PC-3 (cell line): ENCODE results near the gene TNFRSF19.

Source experiments
- EZH2 ChIP-seq: fragments of 300-600 bp; sonication (generic); IDR thresholded peaks from one replicate; pipeline ENCODE4 v1.6.1; 2017; ENCODE audit warnings: antibody characterized with exemption, mild to moderate bottlenecking, low read length; ENCODE audit not compliant: unreplicated experiment
- EZH2phosphoT487 ChIP-seq: fragments of 300-600 bp; sonication (generic); IDR thresholded peaks from 2 replicates; pipeline ENCODE4 v1.6.1; 2018; ENCODE audit warnings: mild to moderate bottlenecking, antibody characterized with exemption, low read length, borderline replicate concordance
- TF ChIP-seq, protein P1 (sequence below): fragments of 300-600 bp; sonication (generic); conservative IDR thresholded peaks from 2 replicates; pipeline ENCODE4 v1.5.1; 2017; ENCODE audit warnings: antibody characterized with exemption, low read depth, mild to moderate bottlenecking, low read length

- TF ChIP-seq, protein P1, sequence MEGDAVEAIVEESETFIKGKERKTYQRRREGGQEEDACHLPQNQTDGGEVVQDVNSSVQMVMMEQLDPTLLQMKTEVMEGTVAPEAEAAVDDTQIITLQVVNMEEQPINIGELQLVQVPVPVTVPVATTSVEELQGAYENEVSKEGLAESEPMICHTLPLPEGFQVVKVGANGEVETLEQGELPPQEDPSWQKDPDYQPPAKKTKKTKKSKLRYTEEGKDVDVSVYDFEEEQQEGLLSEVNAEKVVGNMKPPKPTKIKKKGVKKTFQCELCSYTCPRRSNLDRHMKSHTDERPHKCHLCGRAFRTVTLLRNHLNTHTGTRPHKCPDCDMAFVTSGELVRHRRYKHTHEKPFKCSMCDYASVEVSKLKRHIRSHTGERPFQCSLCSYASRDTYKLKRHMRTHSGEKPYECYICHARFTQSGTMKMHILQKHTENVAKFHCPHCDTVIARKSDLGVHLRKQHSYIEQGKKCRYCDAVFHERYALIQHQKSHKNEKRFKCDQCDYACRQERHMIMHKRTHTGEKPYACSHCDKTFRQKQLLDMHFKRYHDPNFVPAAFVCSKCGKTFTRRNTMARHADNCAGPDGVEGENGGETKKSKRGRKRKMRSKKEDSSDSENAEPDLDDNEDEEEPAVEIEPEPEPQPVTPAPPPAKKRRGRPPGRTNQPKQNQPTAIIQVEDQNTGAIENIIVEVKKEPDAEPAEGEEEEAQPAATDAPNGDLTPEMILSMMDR, result no peak
- TF ChIP-seq EZH2phosphoT487 (no peak), EZH2 (no peak)
Observed at GRCh38 chr13:23636360-23636759, 66.1 kb downstream of the TNFRSF19 start.
